Caco-2 (cell line): ENCODE measurements around the gene LRPAP1. TPM values are rescaled to one million over a fixed set of nuclear protein-coding genes. Genes with fewer than 3 reads are reported as not detected.

Experiments used
- BruUV-seq: library from RNA; stranded (reverse); fragments of 400-500 nt; replicated peaks from 2 replicates; lab custom pipeline; 2021; lab: Mats Ljungman, UMichigan
- CTCF ChIA-PET: fragments of 300-600 bp; sonication (Branson Sonifier 250); formaldehyde crosslinking; loops from one replicate; lab custom pipeline; 2022; ENCODE audit warnings: antibody characterized with exemption; lab: Charles Lee
- POLR2A ChIA-PET: fragments of 300-600 bp; sonication (Branson Sonifier 250); formaldehyde crosslinking; loops from one replicate; lab custom pipeline; 2022; ENCODE audit warnings: antibody characterized with exemption; lab: Charles Lee
- DNase-seq, 2 experiments: peaks; one replicate each; pipeline versions ENCODE4 v3.0.0 to v3.0.0-alpha.2; 2020 to 2022
- H3K27me3 ChIP-seq: replicated peaks from 2 replicates; pipeline ENCODE4 v1.6.0; 2011; ENCODE audit warnings: low read length; ENCODE audit not compliant: control insufficient read depth, insufficient read depth
- H3K36me3 ChIP-seq: 2 replicates; pipeline ENCODE4 v1.5.1; 2011; ENCODE audit warnings: low read length; ENCODE audit not compliant: control insufficient read depth, insufficient read depth
- H3K4me1 ChIP-seq: fragments of 250-450 bp; sonication (Bioruptor Pico); 2 replicates; pipeline ENCODE4 v1.5.1; 2020; ENCODE audit warnings: mild to moderate bottlenecking
- H3K4me3 ChIP-seq: 2 replicates; pipeline ENCODE4 v1.5.1; 2011; ENCODE audit warnings: low read depth, mild to moderate bottlenecking, control low read depth, low read length
- H3K9me3 ChIP-seq: fragments of 250-450 bp; sonication (Bioruptor Pico); 2 replicates; pipeline ENCODE4 v1.5.1; 2020; ENCODE audit warnings: mild to moderate bottlenecking, moderate library complexity
- H3K27ac Mint-ChIP-seq: one replicate; pipeline ENCODE4 v1.8.0; 2022; ENCODE audit warnings: mixed read lengths; ENCODE audit not compliant: unreplicated experiment
- H3K27me3 Mint-ChIP-seq: one replicate; pipeline ENCODE4 v1.8.0; 2022; ENCODE audit warnings: mixed read lengths; ENCODE audit not compliant: insufficient read depth, unreplicated experiment
- H3K36me3 Mint-ChIP-seq: one replicate; pipeline ENCODE4 v1.8.0; 2022; ENCODE audit warnings: mild to moderate bottlenecking, mixed read lengths; ENCODE audit not compliant: insufficient read depth, unreplicated experiment
- H3K4me1 Mint-ChIP-seq: one replicate; pipeline ENCODE4 v1.8.0; 2022; ENCODE audit warnings: low read depth, mixed read lengths; ENCODE audit not compliant: unreplicated experiment
- H3K4me3 Mint-ChIP-seq: one replicate; pipeline ENCODE4 v1.8.0; 2022; ENCODE audit warnings: mild to moderate bottlenecking, moderate library complexity, mixed read lengths; ENCODE audit not compliant: unreplicated experiment
- H3K9me3 Mint-ChIP-seq: one replicate; pipeline ENCODE4 v1.8.0; 2022; ENCODE audit warnings: mixed read lengths; ENCODE audit not compliant: unreplicated experiment
- CTCF ChIP-seq, 2 experiments: fragments of 200-600 bp in 1 of 2; IDR thresholded peaks; 1 replicate in 1 of 2; 2 replicates in 1 of 2; pipeline versions ENCODE4 v1.5.1 to v1.8.0; 2011 to 2022; ENCODE audit warnings: antibody characterized with exemption in 1 of 2, control low read depth in 1 of 2, inconsistent platforms in 1 of 2, low read depth in 1 of 2, low read length in 1 of 2, mild to moderate bottlenecking in 1 of 2, moderate library complexity in 1 of 2; ENCODE audit not compliant: insufficient read depth in 1 of 2, severe bottlenecking in 1 of 2, unreplicated experiment in 1 of 2
- intact Hi-C: fragments of 100-400 bp; cut with micrococcal nuclease; formaldehyde crosslinking; loops from one replicate; pipeline ENCODE4 v1.10.0; 2022; ENCODE audit not compliant: unreplicated experiment
- total RNA-seq: library from RNA; stranded (reverse); gene quantifications from 2 replicates; pipeline ENCODE4 v1.2.3, GENCODE V29; 2022

LRPAP1 gene
- total RNA-seq, 1 experiment from 2014 or later = 224 TPM

- no peak overlapping the region for H3K4me3 Mint-ChIP-seq
- H3K27me3 Mint-ChIP-seq = no peaks in the 10 kb centered on the region
- intact Hi-C loops = no loop called here
- H3K4me3 ChIP-seq = no peak overlapping the region
- H3K27ac Mint-ChIP-seq = no peak overlapping the region
- no TSS peak for BruUV-seq
- no peaks in the 10 kb centered on the region for H3K9me3 ChIP-seq
- H3K4me1 ChIP-seq = peaks cover 10% of the 10 kb centered on the region
- peaks cover 6% of the 10 kb centered on the region for H3K36me3 ChIP-seq
- no peak for DNase-seq
- no peaks in the 10 kb centered on the region for H3K27me3 ChIP-seq
- ChIA-PET CTCF (no interaction called here), POLR2A (no interaction called here)
- no peaks in the 10 kb centered on the region for H3K9me3 Mint-ChIP-seq
- peaks cover 7% of the 10 kb centered on the region for H3K4me1 Mint-ChIP-seq
- peaks cover 52% of the 10 kb centered on the region for H3K36me3 Mint-ChIP-seq
- TF ChIP-seq CTCF (IDR thresholded peaks at IDR 0.05; ENCODE audit: insufficient read depth in 1 of 2, low read depth in 1 of 2, low read length in 1 of 2, severe bottlenecking in 1 of 2, unreplicated experiment in 1 of 2) = no peak
Observed at GRCh38 chr4:3527101-3527913, 4.9 kb downstream of the LRPAP1 start.

GRCh38 chr4:3526456-3526855 lies 5.8 kb downstream of the LRPAP1 start:
- H3K27me3 ChIP-seq = no peaks in the 10 kb centered on the region
- H3K4me1 Mint-ChIP-seq = peaks cover 7% of the 10 kb centered on the region
- peaks cover 6% of the 10 kb centered on the region for H3K36me3 ChIP-seq
- peaks cover 10% of the 10 kb centered on the region for H3K4me1 ChIP-seq
- H3K9me3 ChIP-seq = no peaks in the 10 kb centered on the region
- ChIA-PET CTCF (interaction anchor here (0.6 kb wide), 1 partner anchor 21 kb away, joined by 3 read pairs; no protein-coding TSS in a partner anchor), POLR2A (no interaction called here)
- intact Hi-C loops = no loop called here
- no peak for TF ChIP-seq CTCF (IDR thresholded peaks at IDR 0.05; ENCODE audit: insufficient read depth in 1 of 2, low read depth in 1 of 2, low read length in 1 of 2, severe bottlenecking in 1 of 2, unreplicated experiment in 1 of 2)
- no peak for DNase-seq
- no peak overlapping the region for H3K4me3 ChIP-seq
- no peaks in the 10 kb centered on the region for H3K9me3 Mint-ChIP-seq
- H3K36me3 Mint-ChIP-seq = peaks cover 46% of the 10 kb centered on the region
- no peak overlapping the region for H3K4me3 Mint-ChIP-seq
- no peaks in the 10 kb centered on the region for H3K27me3 Mint-ChIP-seq
- no TSS peak for BruUV-seq
- H3K27ac Mint-ChIP-seq = no peak overlapping the region

GRCh38 chr4:3525532-3526430 lies 6.4 kb downstream of the LRPAP1 start:
- no peak for DNase-seq
- BruUV-seq = no TSS peak
- H3K27me3 Mint-ChIP-seq = no peaks in the 10 kb centered on the region
- no peak for TF ChIP-seq CTCF (IDR thresholded peaks at IDR 0.05; ENCODE audit: insufficient read depth in 1 of 2, low read depth in 1 of 2, low read length in 1 of 2, severe bottlenecking in 1 of 2, unreplicated experiment in 1 of 2)
- ChIA-PET POLR2A (no interaction called here), CTCF (interaction anchor here (0.6 kb wide), 1 partner anchor 20 kb away, joined by 3 read pairs; no protein-coding TSS in a partner anchor)
- no peaks in the 10 kb centered on the region for H3K27me3 ChIP-seq
- H3K9me3 Mint-ChIP-seq = no peaks in the 10 kb centered on the region
- peaks cover 6% of the 10 kb centered on the region for H3K36me3 ChIP-seq
- no peak overlapping the region for H3K4me3 Mint-ChIP-seq
- H3K9me3 ChIP-seq = no peaks in the 10 kb centered on the region
- no peak overlapping the region for H3K27ac Mint-ChIP-seq
- intact Hi-C loops = no loop called here
- no peak overlapping the region for H3K4me3 ChIP-seq
- peaks cover 7% of the 10 kb centered on the region for H3K4me1 ChIP-seq
- H3K36me3 Mint-ChIP-seq = peaks cover 45% of the 10 kb centered on the region
- H3K4me1 Mint-ChIP-seq = no peaks in the 10 kb centered on the region
